Measurements from ENCODE around the gene NEU1.

DNA sequence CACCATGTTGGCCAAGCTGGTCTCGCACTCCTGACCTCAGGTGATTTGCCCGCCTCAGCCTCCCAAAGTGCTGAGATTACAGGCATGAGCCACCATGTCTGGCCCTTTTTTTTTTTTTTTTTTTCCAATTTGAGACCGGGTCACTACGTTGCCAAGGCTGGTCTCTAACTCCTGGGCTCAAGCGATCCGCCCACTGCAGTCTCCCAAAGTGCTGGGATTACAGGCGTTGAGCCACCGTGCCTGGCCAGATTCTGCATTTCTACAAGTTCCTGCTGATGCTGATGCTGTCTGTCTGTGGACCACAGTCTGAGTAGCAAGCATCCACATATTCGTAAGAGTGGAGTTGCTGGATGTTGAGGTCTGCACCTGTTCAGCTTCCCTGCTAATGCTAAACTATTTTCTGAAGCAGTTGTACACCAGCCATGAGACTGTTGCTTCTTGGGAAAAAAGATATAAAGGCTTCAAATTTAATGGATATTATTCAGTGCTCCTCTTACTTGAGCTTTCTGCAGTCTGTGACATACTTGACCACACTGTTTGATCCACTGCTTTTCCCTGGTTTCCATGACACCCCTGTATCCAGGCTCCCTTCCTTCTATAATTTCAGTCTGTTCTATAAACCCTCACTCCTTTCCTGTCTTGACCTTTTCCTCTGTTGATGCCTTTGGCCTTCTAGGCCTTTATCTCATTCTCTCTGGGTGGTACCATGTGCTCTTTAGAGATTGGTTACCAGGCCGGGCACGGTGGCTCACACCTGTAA is 49.4 kb upstream of the NEU1 start:
- TF ChIP-seq EZH2 (IDR thresholded peaks at IDR 0.05; ENCODE audit: insufficient read depth, poor library complexity, severe bottlenecking) (no peak), EZH2phosphoT487 (IDR thresholded peaks at IDR 0.05; ENCODE audit: insufficient read depth, low read depth) (no peak)
